HepG2 (cell line): ENCODE measurements around the gene SEMA4C. TPM values are rescaled to one million over a fixed set of nuclear protein-coding genes. Genes with fewer than 3 reads are reported as not detected.

Source experiments
- EP300 ChIP-seq, 3 experiments: sonication (generic) in 1 of 3; formaldehyde crosslinking in 1 of 3; IDR thresholded peaks; 2 replicates each; pipeline versions ENCODE4 v1.5.1 to v1.6.1; 2011 to 2020; ENCODE audit warnings: low read depth in 2 of 3, low read length in 2 of 3, borderline replicate concordance in 1 of 3, improper control_type of control experiment in 1 of 3, mild to moderate bottlenecking in 1 of 3, missing genetic modification reagents in 1 of 3, moderate library complexity in 1 of 3
- IRF2 ChIP-seq: IDR thresholded peaks from 2 replicates; pipeline ENCODE4 v1.6.1; 2018; ENCODE audit warnings: missing genetic modification reagents, missing compliant biosample characterization
- MAX ChIP-seq: IDR thresholded peaks from 2 replicates; pipeline ENCODE4 v1.6.1; 2012; ENCODE audit warnings: inconsistent platforms
- MTA1 ChIP-seq: sonication (generic); formaldehyde crosslinking; IDR thresholded peaks from 2 replicates; pipeline ENCODE4 v1.4.0; 2020; ENCODE audit warnings: missing genetic modification reagents, mild to moderate bottlenecking, borderline replicate concordance
- NR2C2 ChIP-seq: sonication (generic); formaldehyde crosslinking; IDR thresholded peaks from 2 replicates; pipeline ENCODE4 v1.4.0; 2020; ENCODE audit warnings: missing genetic modification reagents, mild to moderate bottlenecking, moderate library complexity, borderline replicate concordance
- REL ChIP-seq: sonication (generic); formaldehyde crosslinking; conservative IDR thresholded peaks from 2 replicates; pipeline ENCODE4 v1.8.0; 2022; ENCODE audit warnings: mild to moderate bottlenecking, missing genetic modification reagents, moderate library complexity
- SMARCE1 ChIP-seq: fragments of 450-650 bp; IDR thresholded peaks from 2 replicates; pipeline ENCODE4 v1.6.1; 2017; ENCODE audit warnings: borderline replicate concordance
- SNRNP70 ChIP-seq: fragments of 200-400 bp; formaldehyde crosslinking; IDR thresholded peaks from 2 replicates; pipeline ENCODE4 v1.6.1; 2017; ENCODE audit warnings: mild to moderate bottlenecking, low read depth, low read length, moderate library complexity
- TOE1 ChIP-seq: sonication (generic); formaldehyde crosslinking; IDR thresholded peaks from 2 replicates; pipeline ENCODE4 v1.4.0; 2020; ENCODE audit warnings: mild to moderate bottlenecking, missing genetic modification reagents
- ZBTB40 ChIP-seq, 2 experiments: fragments of 450-650 bp in 1 of 2; sonication (generic) in 1 of 2; formaldehyde crosslinking in 1 of 2; IDR thresholded peaks; 2 replicates each; pipeline versions ENCODE4 v1.6.1 to v1.8.0; 2016 to 2022; ENCODE audit warnings: antibody characterized with exemption in 1 of 2, mild to moderate bottlenecking in 1 of 2, missing genetic modification reagents in 1 of 2
- ZNF281 ChIP-seq: sonication (generic); formaldehyde crosslinking; IDR thresholded peaks from 2 replicates; pipeline ENCODE4 v1.4.0; 2020; ENCODE audit warnings: missing genetic modification reagents, borderline replicate concordance
- ZNF350 ChIP-seq: sonication (generic); formaldehyde crosslinking; IDR thresholded peaks from 2 replicates; pipeline ENCODE4 v1.4.0; 2020; ENCODE audit warnings: mild to moderate bottlenecking, low read depth, missing genetic modification reagents, borderline replicate concordance
- ZNF558 ChIP-seq: sonication (generic); formaldehyde crosslinking; IDR thresholded peaks from 2 replicates; pipeline ENCODE4 v1.9.0; 2022; ENCODE audit warnings: mild to moderate bottlenecking, missing genetic modification reagents, borderline replicate concordance
- polyA plus RNA-seq, 8 experiments: library from polyadenylated mRNA; depleted of rRNA in 3 of 8; stranded (reverse) in 7 of 8; unstranded in 1 of 8; fragments of >200 nt; fragmentation: Illumina TruSeq in 4 of 8; extraction: Trizol in 4 of 8; gene quantifications; 2 replicates each; pipeline versions ENCODE4 v1.2.1 to v1.2.3, GENCODE V29; 2011 to 2016; ENCODE audit warnings: low read depth in 4 of 8, missing spikeins in 1 of 8, mixed read lengths in 1 of 8; ENCODE audit not compliant: insufficient read depth in 1 of 8
- total RNA-seq, 5 experiments: library from RNA; depleted of rRNA; stranded (reverse); fragments of >200 nt; fragmentation: Illumina TruSeq; extraction: Trizol; gene quantifications; 2 replicates each; pipeline ENCODE4 v1.2.3, GENCODE V29; 2016; ENCODE audit warnings: low read depth in 1 of 5

Gene SEMA4C
- total and polyA plus RNA-seq, 2 of the 13 experiments (the other 11 are each of a cell fraction or from before 2014, with no cell fraction given) = 25.9 to 46.6 TPM

- TF ChIP-seq ZNF558 (CRISPR knock-in tag) (peak; percentile 74; the same call in 1 of the 2 replicates), MAX (peak; percentile 45), SNRNP70 (no peak), EP300 (IDR thresholded peaks at IDR 0.05; ENCODE audit: low read depth in 2 of 2, low read length in 2 of 2) (no peak), EP300 (CRISPR knock-in tag; IDR thresholded peaks at IDR 0.05; ENCODE audit: borderline replicate concordance) (no peak), TOE1 (no peak), ZBTB40 (IDR thresholded peaks at IDR 0.05) (no peak), ZBTB40 (CRISPR knock-in tag; IDR thresholded peaks at IDR 0.05) (no peak), IRF2 (CRISPR knock-in tag) (no peak), NR2C2 (CRISPR knock-in tag) (no peak), SMARCE1 (no peak), ZNF350 (peak; percentile 55; the same call in 1 of the 2 replicates), REL (CRISPR knock-in tag) (no peak), MTA1 (CRISPR knock-in tag) (peak; percentile 79; the same call in 1 of the 2 replicates), ZNF281 (CRISPR knock-in tag) (peak; percentile 18; the same call in 1 of the 2 replicates)
These were observed 54.4 kb downstream of the SEMA4C start (continued) for GRCh38 chr2:96815326-96816126.
